ENCODE data around the gene CFTR. TPM values are rescaled to one million over a fixed set of nuclear protein-coding genes. Genes with fewer than 3 reads are reported as not detected.

The CFTR gene
- total RNA-seq, 4 donors from 2014 or later: not detected

DNA sequence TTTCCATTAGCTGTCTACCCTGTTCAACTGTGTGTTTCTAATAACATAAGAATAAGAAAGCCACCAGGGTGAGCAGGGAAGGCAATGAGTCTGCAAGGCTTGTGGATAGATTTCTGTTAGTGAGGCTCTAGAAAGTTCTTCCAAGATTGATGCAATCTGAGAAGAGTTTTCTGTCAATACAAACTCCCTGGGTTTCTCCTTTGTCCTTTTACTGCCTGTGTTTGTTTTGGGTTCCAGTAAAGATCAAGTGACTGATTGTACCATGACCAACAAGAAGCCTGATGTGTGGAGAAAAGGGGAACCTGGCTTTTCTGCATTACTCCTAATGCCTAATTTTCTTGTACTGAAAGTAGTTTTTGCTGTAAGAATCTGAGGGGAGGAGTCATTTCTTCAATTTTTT is 139.9 kb downstream of the CFTR start:
- Histone ChIP-seq H3K4me3 (replicated peaks in 1 of 3) (no peak overlapping the region), H3K9me3 (no peaks in the 10 kb centered on the region), H3K27me3 (no peaks in the 10 kb centered on the region), H3K36me3 (no peaks in the 10 kb centered on the region), H3K4me1 (no peaks in the 10 kb centered on the region), H3K27ac (no peak overlapping the region)
- intact Hi-C loops (cut with DNase I): no loop called here
- no peak for DNase-seq
- TF ChIP-seq, protein P1, sequence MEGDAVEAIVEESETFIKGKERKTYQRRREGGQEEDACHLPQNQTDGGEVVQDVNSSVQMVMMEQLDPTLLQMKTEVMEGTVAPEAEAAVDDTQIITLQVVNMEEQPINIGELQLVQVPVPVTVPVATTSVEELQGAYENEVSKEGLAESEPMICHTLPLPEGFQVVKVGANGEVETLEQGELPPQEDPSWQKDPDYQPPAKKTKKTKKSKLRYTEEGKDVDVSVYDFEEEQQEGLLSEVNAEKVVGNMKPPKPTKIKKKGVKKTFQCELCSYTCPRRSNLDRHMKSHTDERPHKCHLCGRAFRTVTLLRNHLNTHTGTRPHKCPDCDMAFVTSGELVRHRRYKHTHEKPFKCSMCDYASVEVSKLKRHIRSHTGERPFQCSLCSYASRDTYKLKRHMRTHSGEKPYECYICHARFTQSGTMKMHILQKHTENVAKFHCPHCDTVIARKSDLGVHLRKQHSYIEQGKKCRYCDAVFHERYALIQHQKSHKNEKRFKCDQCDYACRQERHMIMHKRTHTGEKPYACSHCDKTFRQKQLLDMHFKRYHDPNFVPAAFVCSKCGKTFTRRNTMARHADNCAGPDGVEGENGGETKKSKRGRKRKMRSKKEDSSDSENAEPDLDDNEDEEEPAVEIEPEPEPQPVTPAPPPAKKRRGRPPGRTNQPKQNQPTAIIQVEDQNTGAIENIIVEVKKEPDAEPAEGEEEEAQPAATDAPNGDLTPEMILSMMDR (IDR thresholded peaks at IDR 0.05): no peak
- no peak for TF ChIP-seq POLR2A (IDR thresholded peaks at IDR 0.05)

DNA sequence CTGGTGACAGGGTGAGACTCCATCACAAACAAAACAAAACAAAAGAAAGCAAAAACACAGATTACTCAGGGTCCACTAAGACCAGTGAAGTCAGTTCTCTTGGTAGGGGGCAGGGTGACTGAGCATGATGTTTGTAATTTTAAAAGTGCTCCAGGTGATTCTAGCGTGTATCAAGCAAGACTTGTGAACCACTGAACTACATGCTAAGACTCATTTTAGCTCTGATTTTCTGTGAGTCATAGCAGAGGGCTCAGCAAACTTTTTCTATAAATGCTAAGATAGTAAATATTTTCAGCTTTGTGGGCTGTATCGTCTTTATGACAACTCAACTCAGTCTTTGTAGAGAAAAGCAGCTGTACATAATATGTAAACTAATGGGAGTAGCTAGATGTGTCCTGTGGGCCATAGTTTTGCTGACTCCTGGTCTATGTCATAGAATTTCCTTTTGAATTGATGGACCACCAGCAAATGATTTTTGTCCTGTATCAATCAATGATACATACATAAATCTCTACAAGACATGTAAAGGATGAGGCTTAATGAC is 141.3 kb downstream of the CFTR start:
- Histone ChIP-seq H3K9me3 (no peaks in the 10 kb centered on the region), H3K27me3 (no peaks in the 10 kb centered on the region), H3K4me3 (replicated peaks in 1 of 3) (no peak overlapping the region), H3K36me3 (no peaks in the 10 kb centered on the region), H3K27ac (no peak overlapping the region), H3K4me1 (no peaks in the 10 kb centered on the region)
- TF ChIP-seq, protein P1 (IDR thresholded peaks at IDR 0.05): no peak
- TF ChIP-seq POLR2A (IDR thresholded peaks at IDR 0.05): no peak
- 63 to 67% methylated on average over 2 of the region's 2 CpGs for WGBS, 2 donors
- no peak for DNase-seq
- intact Hi-C loops (cut with DNase I): no loop called here

DNA sequence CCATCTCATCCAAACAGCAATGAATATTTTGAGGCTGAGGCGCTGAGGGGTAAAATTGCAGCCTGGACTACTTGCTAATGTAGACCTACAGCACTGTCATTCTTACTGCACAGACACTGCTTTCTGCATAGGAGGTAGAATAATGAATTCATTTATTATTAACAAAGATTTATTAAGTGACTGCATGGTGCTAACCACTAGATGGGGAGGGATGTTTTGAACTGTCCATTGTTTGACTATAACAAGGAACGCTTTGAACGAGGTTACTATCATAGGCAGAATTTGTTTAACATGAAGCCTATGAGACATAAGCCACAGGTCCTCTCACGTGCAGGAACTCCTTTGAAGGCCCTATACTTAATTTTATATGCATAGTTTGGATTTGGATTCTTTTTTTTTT is 143.8 kb downstream of the CFTR start:
- intact Hi-C loops (cut with DNase I): no loop called here
- Histone ChIP-seq H3K4me1 (no peaks in the 10 kb centered on the region), H3K9me3 (no peaks in the 10 kb centered on the region), H3K4me3 (replicated peaks in 1 of 3) (no peak overlapping the region), H3K36me3 (no peaks in the 10 kb centered on the region), H3K27me3 (no peaks in the 10 kb centered on the region), H3K27ac (no peak overlapping the region)
- 79 to 80% methylated on average over 4 of the region's 4 CpGs for WGBS, 2 donors
- DNase-seq: no peak
- TF ChIP-seq, protein P1 (IDR thresholded peaks at IDR 0.05): no peak
- TF ChIP-seq POLR2A (IDR thresholded peaks at IDR 0.05): no peak

DNA sequence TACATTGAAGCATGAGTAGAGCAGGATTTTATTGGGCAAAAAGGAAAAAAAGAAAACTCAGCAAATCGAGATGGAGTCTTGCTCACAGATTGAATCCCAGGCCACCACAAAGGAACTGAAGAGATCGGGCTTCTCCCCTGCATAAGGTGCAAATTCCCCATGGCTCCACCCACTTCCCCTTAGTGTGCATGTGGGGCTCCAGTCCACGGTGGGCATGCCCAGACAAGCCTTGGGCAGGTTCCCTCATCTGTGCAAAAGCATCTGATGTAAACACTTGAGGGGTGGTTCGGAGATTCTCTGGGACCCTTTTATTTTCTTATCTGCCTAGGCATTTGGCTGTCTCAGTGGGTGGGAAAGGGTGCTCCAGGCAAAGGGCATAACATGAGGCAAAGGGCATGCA is 150.7 kb downstream of the CFTR start:
- no peak overlapping the region for H3K4me3 ChIP-seq (replicated peaks in 1 of 3)
- intact Hi-C loops (cut with DNase I): no loop called here

DNA sequence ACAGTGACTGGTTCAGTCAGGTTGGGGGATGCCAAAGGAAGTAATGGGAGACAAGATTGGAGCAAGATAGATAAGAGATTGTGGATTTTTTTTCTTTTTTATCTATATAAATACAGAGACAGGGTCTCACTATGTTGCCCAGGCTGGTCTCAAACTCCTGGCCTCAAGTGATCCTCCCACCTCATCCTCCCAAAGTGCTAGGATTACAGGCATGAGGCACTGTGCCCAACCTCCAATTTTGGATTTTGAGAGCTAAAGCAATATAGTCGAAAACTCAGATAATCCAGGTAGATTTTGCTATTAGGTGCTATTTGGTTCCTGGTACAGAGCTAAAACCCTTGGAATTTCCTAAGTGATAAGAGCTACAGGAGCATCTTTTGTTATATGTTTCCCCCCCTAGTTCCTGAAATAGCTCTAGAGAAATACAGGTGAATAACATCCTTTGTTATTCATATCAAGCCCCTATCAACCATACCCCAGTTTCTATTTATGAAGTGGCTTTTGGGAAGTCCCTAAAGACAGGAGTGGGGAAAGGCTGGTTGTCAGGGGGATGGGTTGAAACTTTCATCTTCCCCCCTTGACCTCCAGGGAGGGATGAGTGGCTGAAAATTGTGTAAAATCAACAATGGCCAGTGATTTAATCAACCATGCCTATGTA is 151.2 kb downstream of the CFTR start:
- Histone ChIP-seq H3K36me3 (no peaks in the 10 kb centered on the region), H3K27me3 (no peaks in the 10 kb centered on the region), H3K4me1 (no peaks in the 10 kb centered on the region), H3K9me3 (no peaks in the 10 kb centered on the region), H3K27ac (no peak overlapping the region), H3K4me3 (replicated peaks in 1 of 3) (no peak overlapping the region)
- TF ChIP-seq, protein P1 (IDR thresholded peaks at IDR 0.05): no peak
- TF ChIP-seq POLR2A (IDR thresholded peaks at IDR 0.05): no peak
- no peak for DNase-seq
- intact Hi-C loops (cut with DNase I): no loop called here
- WGBS, 2 donors: 88 to 100% methylated on average over 1 of the region's 1 CpG

More for the DNA sequence above, 150.7 kb downstream of the CFTR start:
- no peaks in the 10 kb centered on the region for H3K4me1 ChIP-seq
- H3K9me3 ChIP-seq: no peaks in the 10 kb centered on the region
- WGBS, 2 donors: 70 to 82% methylated on average over 4 of the region's 4 CpGs
- H3K27me3 ChIP-seq: no peaks in the 10 kb centered on the region
- TF ChIP-seq, protein P1 (IDR thresholded peaks at IDR 0.05): no peak
- TF ChIP-seq POLR2A (IDR thresholded peaks at IDR 0.05): no peak
- no peak for DNase-seq
- H3K36me3 ChIP-seq: no peaks in the 10 kb centered on the region
- H3K27ac ChIP-seq: no peak overlapping the region

All from thyroid gland (tissue), 4 donors.